Mesendoderm (in vitro differentiated cells): ENCODE measurements around the gene TDP2.

Source experiments
- DNase-seq: peaks from one replicate; pipeline ENCODE4 v3.0.0; 2013
- H2AK5ac ChIP-seq: 2 replicates; pipeline ENCODE4 v1.6.1; 2013; ENCODE audit warnings: low read length, inconsistent platforms
- H2BK120ac ChIP-seq: 2 replicates; pipeline ENCODE4 v1.6.1; 2013; ENCODE audit warnings: low read depth, mild to moderate bottlenecking, low read length, moderate library complexity, mixed read lengths
- H2BK15ac ChIP-seq: replicated peaks from 2 replicates; pipeline ENCODE4 v1.6.1; 2013; ENCODE audit warnings: low read depth, mild to moderate bottlenecking, moderate library complexity
- H2BK5ac ChIP-seq: 2 replicates; pipeline ENCODE4 v1.6.1; 2013; ENCODE audit warnings: low read length, inconsistent platforms
- H3K18ac ChIP-seq: 2 replicates; pipeline ENCODE4 v1.6.1; 2013; ENCODE audit warnings: mild to moderate bottlenecking, low read length, mixed read lengths
- H3K23ac ChIP-seq: one replicate; pipeline ENCODE4 v1.6.1; 2013; ENCODE audit warnings: low read length
- H3K27ac ChIP-seq: 2 replicates; pipeline ENCODE4 v1.5.1; 2013; ENCODE audit warnings: low read depth, mild to moderate bottlenecking, inconsistent platforms, low read length, moderate library complexity
- H3K27me3 ChIP-seq: 2 replicates; pipeline ENCODE4 v1.6.1; 2013; ENCODE audit warnings: low read length, control low read depth, mild to moderate bottlenecking, inconsistent platforms; ENCODE audit not compliant: insufficient read depth, poor library complexity
- H3K36me3 ChIP-seq: 2 replicates; pipeline ENCODE4 v1.6.1; 2013; ENCODE audit warnings: low read length, inconsistent platforms; ENCODE audit not compliant: control insufficient read depth, insufficient read depth
- H3K4ac ChIP-seq: one replicate; pipeline ENCODE4 v1.6.1; 2013; ENCODE audit warnings: low read depth, mild to moderate bottlenecking, low read length, moderate library complexity
- H3K4me1 ChIP-seq: 2 replicates; pipeline ENCODE4 v1.6.1; 2013; ENCODE audit warnings: low read depth, low read length, inconsistent platforms; ENCODE audit not compliant: control insufficient read depth
- H3K4me2 ChIP-seq: 2 replicates; pipeline ENCODE4 v1.6.1; 2013; ENCODE audit warnings: low read length
- H3K4me3 ChIP-seq: 2 replicates; pipeline ENCODE4 v1.5.1; 2013; ENCODE audit warnings: mild to moderate bottlenecking, low read length
- H3K56ac ChIP-seq: one replicate; pipeline ENCODE4 v1.6.1; 2013; ENCODE audit warnings: low read length
- H3K79me1 ChIP-seq: 2 replicates; pipeline ENCODE4 v1.6.1; 2013; ENCODE audit warnings: low read length, inconsistent platforms
- H3K79me2 ChIP-seq: 2 replicates; pipeline ENCODE4 v1.6.1; 2013; ENCODE audit warnings: mild to moderate bottlenecking, low read length; ENCODE audit not compliant: control insufficient read depth, insufficient read depth
- H3K9ac ChIP-seq: 2 replicates; pipeline ENCODE4 v1.6.1; 2013; ENCODE audit warnings: low read length, inconsistent platforms
- H4K5ac ChIP-seq: one replicate; pipeline ENCODE4 v1.6.1; 2013; ENCODE audit warnings: low read length
- H4K8ac ChIP-seq: one replicate; pipeline ENCODE4 v1.6.1; 2013; ENCODE audit warnings: low read depth, mild to moderate bottlenecking, control low read depth, low read length, moderate library complexity
- WGBS: extraction: QIAGEN DNeasy Blood & Tissue Kit; methylation state at CpG from one replicate; pipeline ENCODE4 v1.1.7; 2013; ENCODE audit warnings: low lambda C conversion rate, missing lambda C conversion rate; ENCODE audit not compliant: insufficient coverage; ENCODE audit errors: extremely low coverage; 5-methylcytosine and 5-hydroxymethylcytosine counted together

The TDP2 gene

GRCh38 chr6:24631671-24632070 lies 35.0 kb downstream of the TDP2 start:
- H2BK15ac ChIP-seq: no peak overlapping the region
- no peaks in the 10 kb centered on the region for H3K27me3 ChIP-seq
- no peak overlapping the region for H3K9ac ChIP-seq
- H2BK120ac ChIP-seq: no peak overlapping the region
- H3K27ac ChIP-seq: no peak overlapping the region
- no peak overlapping the region for H3K18ac ChIP-seq
- no peak overlapping the region for H3K4me3 ChIP-seq
- no CpG with 5 or more reads among the region's 5 CpGs for WGBS
- no peak overlapping the region for H4K5ac ChIP-seq
- H3K23ac ChIP-seq: no peak overlapping the region
- DNase-seq: peak; percentile 45
- H3K4ac ChIP-seq: no peak overlapping the region
- no peaks in the 10 kb centered on the region for H3K79me1 ChIP-seq
- no peak overlapping the region for H4K8ac ChIP-seq
- no peak overlapping the region for H3K56ac ChIP-seq
- H2AK5ac ChIP-seq: no peak overlapping the region
- H3K79me2 ChIP-seq: no peaks in the 10 kb centered on the region
- H3K36me3 ChIP-seq: no peaks in the 10 kb centered on the region
- H3K4me2 ChIP-seq: no peak overlapping the region
- peaks cover 8% of the 10 kb centered on the region for H3K4me1 ChIP-seq
- no peak overlapping the region for H2BK5ac ChIP-seq

DNA sequence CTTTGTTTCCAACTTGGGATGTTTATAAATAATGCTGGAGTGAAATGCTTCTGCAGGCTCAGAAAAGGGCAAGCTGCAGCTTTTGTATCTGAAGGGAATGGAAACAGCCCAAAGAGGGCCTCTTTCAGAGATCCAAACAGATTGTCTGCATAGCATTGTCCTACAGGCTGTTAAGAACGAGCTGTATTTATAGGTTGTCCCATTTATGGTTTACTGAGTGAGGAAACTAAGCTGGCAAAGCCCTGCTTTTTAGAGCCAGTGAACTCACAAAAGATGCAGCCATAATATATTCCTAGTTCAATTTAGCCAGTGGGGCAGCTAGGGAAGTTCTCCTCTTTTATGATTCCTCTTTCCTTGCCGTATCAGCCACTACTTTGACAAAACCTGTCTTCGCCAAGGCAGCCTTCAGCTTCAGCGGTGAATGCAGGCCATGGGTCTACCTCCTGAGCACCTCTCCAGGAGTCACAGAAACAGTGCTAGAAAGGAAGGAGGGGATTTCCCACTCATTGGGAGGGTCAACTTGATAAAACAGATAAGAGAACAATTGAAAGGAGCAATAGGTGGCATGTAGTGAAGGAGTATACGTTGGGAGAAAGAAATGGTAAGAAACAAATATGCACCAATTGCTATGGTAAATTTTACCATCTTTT lies 35.7 kb downstream of the TDP2 start:
- no peak overlapping the region for H3K9ac ChIP-seq
- H3K4me1 ChIP-seq: peaks cover 8% of the 10 kb centered on the region
- WGBS: no CpG with 5 or more reads among the region's 5 CpGs
- peak overlapping the region; percentile 68 for H3K18ac ChIP-seq
- H3K4ac ChIP-seq: no peak overlapping the region
- no peaks in the 10 kb centered on the region for H3K79me2 ChIP-seq
- H3K36me3 ChIP-seq: no peaks in the 10 kb centered on the region
- no peaks in the 10 kb centered on the region for H3K79me1 ChIP-seq
- H3K23ac ChIP-seq: no peak overlapping the region
- no peak overlapping the region for H4K5ac ChIP-seq
- H4K8ac ChIP-seq: no peak overlapping the region
- no peaks in the 10 kb centered on the region for H3K27me3 ChIP-seq
- no peak overlapping the region for H3K56ac ChIP-seq
- no peak overlapping the region for H3K4me3 ChIP-seq
- no peak overlapping the region for H3K4me2 ChIP-seq
- no peak overlapping the region for H3K27ac ChIP-seq
- H2BK5ac ChIP-seq: no peak overlapping the region
- H2BK15ac ChIP-seq: no peak overlapping the region
- H2BK120ac ChIP-seq: no peak overlapping the region
- DNase-seq: peak; percentile 85
- H2AK5ac ChIP-seq: no peak overlapping the region

- H3K79me2 ChIP-seq: no peaks in the 10 kb centered on the region
Measured at GRCh38 chr6:24621626-24622289, 44.9 kb downstream of the TDP2 start.

DNA sequence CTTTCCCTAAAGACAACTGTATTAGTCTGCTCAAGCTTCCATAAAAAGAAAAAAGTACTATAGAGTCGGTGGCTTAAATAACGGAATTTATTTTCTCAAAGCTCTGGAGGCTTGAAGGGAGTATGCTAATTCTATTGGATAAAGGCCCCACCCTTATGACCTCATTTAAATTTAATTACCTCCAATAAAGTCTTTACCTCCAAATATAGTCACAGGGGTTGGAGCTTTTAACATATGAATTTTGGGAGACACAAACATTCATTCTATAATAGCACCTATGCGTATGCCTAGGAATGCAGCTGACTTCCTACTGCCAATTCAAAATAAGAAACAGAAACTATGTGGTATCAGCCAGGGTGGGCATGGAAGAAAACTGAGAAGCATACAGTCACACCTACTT lies 46.1 kb downstream of the TDP2 start:
- no peak overlapping the region for H3K4me2 ChIP-seq
- H3K23ac ChIP-seq: no peak overlapping the region
- H2AK5ac ChIP-seq: no peak overlapping the region
- H2BK120ac ChIP-seq: no peak overlapping the region
- no peaks in the 10 kb centered on the region for H3K27me3 ChIP-seq
- no peak overlapping the region for H4K8ac ChIP-seq
- H3K9ac ChIP-seq: no peak overlapping the region
- no peak overlapping the region for H2BK5ac ChIP-seq
- no peaks in the 10 kb centered on the region for H3K4me1 ChIP-seq
- H3K27ac ChIP-seq: no peak overlapping the region
- no peaks in the 10 kb centered on the region for H3K36me3 ChIP-seq
- DNase-seq: no peak
- H2BK15ac ChIP-seq: no peak overlapping the region
- no peaks in the 10 kb centered on the region for H3K79me1 ChIP-seq
- H3K79me2 ChIP-seq: no peaks in the 10 kb centered on the region
- no peak overlapping the region for H4K5ac ChIP-seq
- H3K18ac ChIP-seq: no peak overlapping the region
- no peak overlapping the region for H3K4me3 ChIP-seq
- no peak overlapping the region for H3K56ac ChIP-seq
- no peak overlapping the region for H3K4ac ChIP-seq
- WGBS: no CpG with 5 or more reads among the region's 3 CpGs

More at GRCh38 chr6:24621626-24622289, 44.9 kb downstream of the TDP2 start:
- Histone ChIP-seq H3K27ac (no peak overlapping the region), H3K56ac (no peak overlapping the region), H4K5ac (no peak overlapping the region), H3K4me3 (no peak overlapping the region), H3K27me3 (no peaks in the 10 kb centered on the region), H2BK120ac (no peak overlapping the region), H3K4ac (no peak overlapping the region), H3K36me3 (no peaks in the 10 kb centered on the region), H3K9ac (no peak overlapping the region), H3K79me1 (no peaks in the 10 kb centered on the region), H2BK15ac (no peak overlapping the region), H3K4me2 (no peak overlapping the region), H3K23ac (no peak overlapping the region), H3K18ac (no peak overlapping the region), H3K4me1 (no peaks in the 10 kb centered on the region), H2AK5ac (no peak overlapping the region), H4K8ac (no peak overlapping the region), H2BK5ac (no peak overlapping the region)
- no peak for DNase-seq
- WGBS: no CpG with 5 or more reads among the region's 7 CpGs

DNA sequence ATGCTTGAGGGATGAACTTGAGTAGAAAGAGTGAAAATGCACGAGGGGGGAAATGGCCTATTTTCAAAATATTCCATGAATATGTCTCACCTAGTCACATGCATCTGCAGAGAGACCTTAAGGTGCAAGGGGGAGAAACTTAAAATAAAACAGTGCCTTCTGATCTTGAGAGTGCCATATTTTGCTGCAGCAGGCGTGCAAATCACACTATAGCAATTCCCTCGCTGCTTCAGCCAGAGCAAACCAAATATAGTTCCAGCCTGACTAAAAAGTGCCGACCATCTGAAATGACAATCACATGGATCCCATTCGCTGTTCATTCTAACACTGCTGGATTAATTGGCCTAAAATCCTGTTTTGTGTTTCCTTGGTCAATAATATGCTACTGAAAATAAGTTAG lies 47.0 kb downstream of the TDP2 start:
- H2AK5ac ChIP-seq: no peak overlapping the region
- no peak overlapping the region for H3K9ac ChIP-seq
- H3K56ac ChIP-seq: no peak overlapping the region
- no peaks in the 10 kb centered on the region for H3K36me3 ChIP-seq
- H2BK5ac ChIP-seq: no peak overlapping the region
- no peak for DNase-seq
- no peak overlapping the region for H4K8ac ChIP-seq
- H3K79me2 ChIP-seq: no peaks in the 10 kb centered on the region
- no peak overlapping the region for H3K18ac ChIP-seq
- H3K4ac ChIP-seq: no peak overlapping the region
- H3K79me1 ChIP-seq: no peaks in the 10 kb centered on the region
- no peak overlapping the region for H3K27ac ChIP-seq
- H2BK120ac ChIP-seq: no peak overlapping the region
- no peaks in the 10 kb centered on the region for H3K4me1 ChIP-seq
- no CpG with 5 or more reads among the region's 5 CpGs for WGBS
- no peak overlapping the region for H4K5ac ChIP-seq
- no peak overlapping the region for H2BK15ac ChIP-seq
- H3K27me3 ChIP-seq: no peaks in the 10 kb centered on the region
- no peak overlapping the region for H3K23ac ChIP-seq
- H3K4me3 ChIP-seq: no peak overlapping the region
- no peak overlapping the region for H3K4me2 ChIP-seq

DNA sequence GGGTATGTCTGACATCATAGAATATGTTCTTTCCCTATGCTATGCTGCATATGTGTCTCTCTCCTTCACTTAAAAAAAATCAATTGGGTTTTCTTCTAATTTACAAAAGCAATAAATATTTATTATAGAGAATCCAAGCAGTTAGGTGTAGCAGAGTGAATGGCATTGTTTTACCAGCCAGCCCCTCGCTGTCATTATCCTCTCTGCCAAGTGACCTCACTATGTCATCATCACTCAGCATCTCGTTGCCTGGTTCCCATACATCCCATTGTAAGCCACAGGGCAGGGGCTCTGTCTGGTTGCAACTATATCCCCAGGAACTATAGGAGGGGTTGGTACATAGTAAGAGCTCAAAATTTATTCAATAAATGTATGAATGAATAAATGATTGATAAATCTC lies 52.1 kb downstream of the TDP2 start:
- Histone ChIP-seq H3K4me3 (no peak overlapping the region), H2AK5ac (no peak overlapping the region), H3K27me3 (no peaks in the 10 kb centered on the region), H2BK120ac (no peak overlapping the region), H4K5ac (no peak overlapping the region), H3K9ac (no peak overlapping the region), H3K79me1 (no peaks in the 10 kb centered on the region), H3K4me2 (no peak overlapping the region), H2BK15ac (no peak overlapping the region), H3K4me1 (no peaks in the 10 kb centered on the region), H3K36me3 (no peaks in the 10 kb centered on the region), H3K18ac (no peak overlapping the region), H3K4ac (no peak overlapping the region), H3K79me2 (no peaks in the 10 kb centered on the region), H2BK5ac (no peak overlapping the region), H3K23ac (no peak overlapping the region), H4K8ac (no peak overlapping the region), H3K56ac (no peak overlapping the region), H3K27ac (no peak overlapping the region)
- peak; percentile 31 for DNase-seq
- no CpG with 5 or more reads among the region's 2 CpGs for WGBS
